ENCODE data around the gene CHI3L2. TPM values are rescaled to one million over a fixed set of nuclear protein-coding genes. Genes with fewer than 3 reads are reported as not detected.
A peak's percentile ranks its signal among the peaks of the same experiment; 100 is the strongest.

The CHI3L2 gene
- total RNA-seq (2012; rRNA removed) (0.18 TPM in 1 of 2 replicates, not detected in the other), polyA plus RNA-seq (2012; rRNA removed) (0.19 and 0.39 TPM in 2 replicates), Bru-seq, nascent RNA (percentile 6 among the genes with signal in this experiment), BruChase-seq, experiment 1, labeled RNA remaining after a 6-hour chase (percentile 6 among the genes with signal in this experiment), BruChase-seq, experiment 2, labeled RNA remaining after a 2-hour chase (percentile 7 among the genes with signal in this experiment)
- polyA plus RNA-seq (2012; cell fraction: cytosol; rRNA removed) = 0.34 and 0.39 TPM in 2 replicates
- 0.15 and 0.24 TPM in 2 replicates for polyA plus RNA-seq (2012; cell fraction: nucleus; rRNA removed; ENCODE audit: low replicate concordance)
- long read RNA-seq = 0 reads

DNA sequence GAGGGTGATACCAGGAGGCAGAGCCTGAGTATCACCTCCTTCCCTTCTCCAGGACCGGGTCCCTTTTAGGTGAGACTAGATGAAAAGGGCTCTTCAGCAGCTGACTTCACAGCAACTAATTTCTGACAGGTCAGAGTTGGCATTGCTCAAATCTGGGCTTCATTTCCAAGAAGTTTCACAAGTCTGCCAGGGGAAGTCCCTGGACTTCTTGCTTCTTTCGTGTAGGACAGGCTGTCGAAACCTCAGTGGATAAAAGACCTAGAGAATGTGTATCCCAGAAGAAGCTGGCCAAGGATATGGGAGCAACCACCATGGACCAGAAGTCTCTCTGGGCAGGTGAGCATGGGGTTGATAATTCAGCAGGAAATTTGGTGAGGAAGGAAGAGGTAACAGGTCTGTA, at the start of gene CHI3L2:
Gene CHI3L2, plus strand, starts transcription at position 280 of the 400 bp plus-strand sequence. Its CDS starts 17 bp downstream, at position 297.
- no peak within 1 kb of the TSS for H3K9ac ChIP-seq (ENCODE audit: low read depth, low read length)
- peak within 1 kb of the TSS; percentile 35 for H2BK5ac ChIP-seq (ENCODE audit: low read depth, low read length, poor library complexity, severe bottlenecking)
- H3K18ac ChIP-seq (ENCODE audit: low read depth, low read length) = peak within 1 kb of the TSS; percentile 67
- H4K5ac ChIP-seq (ENCODE audit: low read depth, low read length) = peak within 1 kb of the TSS; percentile 29
- peak within 1 kb of the TSS; percentile 67 for H2AFZ ChIP-seq (replicated peaks; ENCODE audit: low read length, poor library complexity)
- CTCF ChIA-PET = interaction anchor here (1.4 kb wide), 1 partner anchor 173 kb away, joined by 3 read pairs; no protein-coding TSS in a partner anchor
- no peak within 1 kb of the TSS for H2BK20ac ChIP-seq (ENCODE audit: low read depth, low read length)
- H3K4me3 ChIP-seq (ENCODE audit: insufficient read depth, low read depth, low read length) = no peak within 1 kb of the TSS
- peak within 1 kb of the TSS; percentile 66; the same call in 1 of the 2 replicates for H3K27ac ChIP-seq (ENCODE audit: insufficient read depth, low read length)
- H3K23ac ChIP-seq (ENCODE audit: low read depth, low read length) = no peak within 1 kb of the TSS
- no peak within 1 kb of the TSS for H2AK9ac ChIP-seq (replicated peaks; ENCODE audit: low read depth, low read length, poor library complexity)
- dilution Hi-C loops (cut with HindIII; ENCODE audit: low sequenced_read_pairs, unreplicated experiment) (no loop called here), in situ Hi-C loops (cut with MboI; ENCODE audit: low sequenced_read_pairs) (loop anchor here (10.0 kb wide), 3 partner anchors 107 to 537 kb away; no protein-coding TSS in a partner anchor), intact Hi-C loops (cut with micrococcal nuclease) (loop anchor here (5.0 to 10.0 kb wide), 2 partner anchors 193 to 530 kb away; partner anchors contain the start of gene DDX20)
- H4K8ac ChIP-seq (ENCODE audit: low read depth in 2 of 2, low read length in 2 of 2) = peak within 1 kb of the TSS in 1 of 2 experiments; percentile 27; a peak in 1 of 4 replicates
- H3K4me2 ChIP-seq (ENCODE audit: low read depth, low read length) = peak within 1 kb of the TSS; percentile 58
- no peaks in the 10 kb centered on the region for H4K20me1 ChIP-seq (ENCODE audit: insufficient read depth, low read length)
- no peak within 1 kb of the TSS for H3K56ac ChIP-seq (ENCODE audit: extremely low read depth, insufficient read depth, low read length)
- no peak within 1 kb of the TSS for H3K4ac ChIP-seq (ENCODE audit: low read depth, low read length)
- no peak within 1 kb of the TSS; the same call in 1 of the 2 replicates for H2AK5ac ChIP-seq (ENCODE audit: low read depth, low read length)
- ATAC-seq (ENCODE audit: low read depth) (no peak), DNase-seq (peak; percentile 41)
- no peak within 1 kb of the TSS for H4K91ac ChIP-seq (ENCODE audit: insufficient read depth, low read depth, low read length)
- peaks cover 12% of the 10 kb centered on the region for H3K4me1 ChIP-seq (ENCODE audit: control insufficient read depth, insufficient read depth, low read length)
- H3K79me1 ChIP-seq (ENCODE audit: low read depth in 1 of 2, low read length in 2 of 2) = no peaks in the 10 kb centered on the region
- 0 out of 2 replicates have a peak within 1 kb of the TSS, but pooled peaks have one; percentile 21 for H3K14ac ChIP-seq (replicated peaks; ENCODE audit: low read depth, low read length)
- BruUV-seq (replicated peaks) = no TSS peak
- POLR2A ChIA-PET (ENCODE audit: unreplicated experiment) = no interaction called here
- H2BK120ac ChIP-seq (ENCODE audit: low read depth, low read length) = peak within 1 kb of the TSS; percentile 60
- no peak within 1 kb of the TSS for H2BK15ac ChIP-seq (ENCODE audit: low read depth, low read length)
- H3K9me3 ChIP-seq (ENCODE audit: control insufficient read depth, insufficient read depth, low read length) = no peaks in the 10 kb centered on the region
- 72% methylated on average over 2 of the region's 3 CpGs; no CpG with 5 or more reads in 1 of the 2 experiments for WGBS, 2 experiments (ENCODE audit: extremely low coverage in 2 of 2, insufficient read length in 1 of 2)
- no peaks in the 10 kb centered on the region for H3K9me1 ChIP-seq (ENCODE audit: insufficient read depth, low read length)
- no peaks in the 10 kb centered on the region for H3K27me3 ChIP-seq (ENCODE audit: control insufficient read depth, insufficient read depth, low read length)
- TF ChIP-seq CHD1 (IDR thresholded peaks at IDR 0.05; ENCODE audit: low read depth, low read length) = no peak
- no peak for TF ChIP-seq BHLHE40 (IDR thresholded peaks at IDR 0.05; ENCODE audit: low read depth, low read length)
- TF ChIP-seq POLR2A (IDR thresholded peaks at IDR 0.05; ENCODE audit: low read depth, low read length) = no peak
- H3K36me3 ChIP-seq (ENCODE audit: control insufficient read depth, insufficient read depth, low read length) = no peaks in the 10 kb centered on the region
